ENCODE data around the gene TNFRSF1A. TPM values are rescaled to one million over a fixed set of nuclear protein-coding genes. Genes with fewer than 3 reads are reported as not detected.

Gene TNFRSF1A
- total RNA-seq, 1 donor = 75.2 TPM

- H3K4me3 ChIP-seq (ENCODE audit: low read length) = no peak overlapping the region
- no peaks in the 10 kb centered on the region for H3K27me3 ChIP-seq (ENCODE audit: insufficient read depth, low read length)
- no peaks in the 10 kb centered on the region for H3K9me3 ChIP-seq (ENCODE audit: low read depth, low read length)
- peaks cover 66% of the 10 kb centered on the region for H3K4me1 ChIP-seq (ENCODE audit: insufficient read depth, low read length)
Observed at GRCh38 chr12:6376870-6377666, 35.2 kb upstream of the TNFRSF1A start.

GRCh38 chr12:6376079-6376869, 34.4 kb upstream of the TNFRSF1A start:
- Histone ChIP-seq H3K4me1 (ENCODE audit: insufficient read depth, low read length) (peaks cover 67% of the 10 kb centered on the region), H3K27me3 (ENCODE audit: insufficient read depth, low read length) (no peaks in the 10 kb centered on the region), H3K9me3 (ENCODE audit: low read depth, low read length) (no peaks in the 10 kb centered on the region), H3K4me3 (ENCODE audit: low read length) (no peak overlapping the region)

DNA sequence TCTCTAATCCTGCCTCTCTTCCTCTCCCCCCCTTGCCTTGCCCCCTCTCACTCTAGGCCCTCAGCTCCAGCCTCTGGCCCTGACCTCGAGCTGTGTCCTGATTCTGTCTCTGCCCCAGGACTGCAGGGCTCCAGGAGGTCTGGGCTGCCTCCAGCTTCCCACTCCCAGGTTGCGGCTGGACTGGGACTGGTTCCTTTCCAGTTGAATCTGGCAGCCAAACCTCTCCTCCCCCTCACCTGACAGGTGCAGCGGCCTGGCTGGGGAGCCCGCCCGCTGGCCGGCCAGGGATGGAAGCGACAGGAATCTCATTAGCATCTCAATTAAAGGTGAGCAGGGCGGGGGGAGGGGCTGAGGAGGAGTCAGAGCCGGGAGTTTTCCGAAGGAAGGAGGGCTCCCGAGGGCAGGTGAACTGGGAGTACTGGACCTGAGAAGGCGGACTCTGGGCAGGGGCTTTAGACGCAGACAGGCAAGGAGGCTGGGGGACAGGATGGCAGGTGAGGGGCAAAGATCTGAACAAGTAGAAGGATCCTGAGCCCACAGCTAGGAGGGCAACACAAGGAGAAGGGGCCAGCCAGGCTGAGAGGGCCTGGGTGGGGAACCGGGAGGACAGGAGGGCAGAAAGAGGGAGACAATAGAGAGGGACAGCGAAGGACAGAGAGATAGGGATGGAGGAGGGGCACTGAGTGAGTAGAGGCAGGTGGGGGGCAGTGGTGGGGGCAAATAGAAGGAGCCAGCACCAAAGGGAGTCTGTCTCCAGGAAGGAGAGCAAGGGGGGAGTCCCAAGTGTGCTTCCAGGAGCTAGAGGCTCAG, 33.6 kb upstream of the TNFRSF1A start, which contains the start of gene SCNN1A:
TSS of gene SCNN1A (minus strand) at position 295 of the 810 bp plus-strand sequence. CDS start 780 bp downstream, outside the sequence.
- H3K27me3 ChIP-seq (ENCODE audit: insufficient read depth, low read length) = no peaks in the 10 kb centered on the region
- no peak within 1 kb of the TSS for H3K4me3 ChIP-seq (ENCODE audit: low read length)
- peaks cover 60% of the 10 kb centered on the region for H3K4me1 ChIP-seq (ENCODE audit: insufficient read depth, low read length)

GRCh38 chr12:6374786-6375160, 32.9 kb upstream of the TNFRSF1A start:
- Histone ChIP-seq H3K9me3 (ENCODE audit: low read depth, low read length) (no peaks in the 10 kb centered on the region), H3K4me3 (ENCODE audit: low read length) (no peak overlapping the region), H3K4me1 (ENCODE audit: insufficient read depth, low read length) (peaks cover 53% of the 10 kb centered on the region)

More for the DNA sequence above, 33.6 kb upstream of the TNFRSF1A start, which contains the start of gene SCNN1A:
- no peaks in the 10 kb centered on the region for H3K9me3 ChIP-seq (ENCODE audit: low read depth, low read length)

DNA sequence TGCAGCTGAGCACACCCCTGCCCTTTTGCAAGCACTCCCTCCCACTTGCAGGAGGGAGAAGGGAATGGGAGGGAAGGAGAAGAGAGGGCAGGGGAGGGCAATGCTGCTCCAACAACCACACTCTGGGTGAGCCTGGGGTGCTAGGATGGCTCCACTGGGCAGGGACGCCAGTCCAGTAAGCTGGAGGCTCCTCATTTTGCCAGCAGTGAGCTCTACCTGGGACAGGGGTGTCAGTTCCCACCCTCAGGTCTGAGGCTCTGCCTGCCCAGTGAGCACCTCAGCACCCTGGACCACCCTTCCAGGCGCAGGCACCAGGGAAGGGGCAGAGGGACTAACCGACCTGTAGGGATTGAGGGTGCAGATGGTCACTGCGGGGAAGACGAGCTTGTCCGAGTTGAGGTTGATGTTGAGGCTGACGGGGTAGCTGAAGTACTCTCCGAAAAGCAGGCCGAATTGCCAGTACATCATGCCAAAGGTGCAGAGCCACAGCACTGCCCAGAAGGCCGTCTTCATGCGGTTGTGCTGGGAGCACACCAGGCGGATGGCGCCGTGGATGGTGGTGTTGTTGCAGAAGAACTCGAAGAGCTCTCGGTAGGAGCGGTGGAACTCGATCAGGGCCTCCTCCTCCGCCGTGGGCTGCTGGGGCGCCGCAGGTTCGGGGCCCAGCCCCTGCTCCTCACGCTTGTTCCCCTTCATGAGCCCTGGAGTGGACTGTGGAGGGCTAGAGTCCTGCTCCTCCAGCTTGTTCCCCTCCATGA, 32.3 kb upstream of the TNFRSF1A start:
- no peak overlapping the region for H3K4me3 ChIP-seq (ENCODE audit: low read length)
- no peaks in the 10 kb centered on the region for H3K27me3 ChIP-seq (ENCODE audit: insufficient read depth, low read length)
- peaks cover 49% of the 10 kb centered on the region for H3K4me1 ChIP-seq (ENCODE audit: insufficient read depth, low read length)
- H3K9me3 ChIP-seq (ENCODE audit: low read depth, low read length) = no peaks in the 10 kb centered on the region

More at GRCh38 chr12:6374786-6375160, 32.9 kb upstream of the TNFRSF1A start:
- no peaks in the 10 kb centered on the region for H3K27me3 ChIP-seq (ENCODE audit: insufficient read depth, low read length)

DNA sequence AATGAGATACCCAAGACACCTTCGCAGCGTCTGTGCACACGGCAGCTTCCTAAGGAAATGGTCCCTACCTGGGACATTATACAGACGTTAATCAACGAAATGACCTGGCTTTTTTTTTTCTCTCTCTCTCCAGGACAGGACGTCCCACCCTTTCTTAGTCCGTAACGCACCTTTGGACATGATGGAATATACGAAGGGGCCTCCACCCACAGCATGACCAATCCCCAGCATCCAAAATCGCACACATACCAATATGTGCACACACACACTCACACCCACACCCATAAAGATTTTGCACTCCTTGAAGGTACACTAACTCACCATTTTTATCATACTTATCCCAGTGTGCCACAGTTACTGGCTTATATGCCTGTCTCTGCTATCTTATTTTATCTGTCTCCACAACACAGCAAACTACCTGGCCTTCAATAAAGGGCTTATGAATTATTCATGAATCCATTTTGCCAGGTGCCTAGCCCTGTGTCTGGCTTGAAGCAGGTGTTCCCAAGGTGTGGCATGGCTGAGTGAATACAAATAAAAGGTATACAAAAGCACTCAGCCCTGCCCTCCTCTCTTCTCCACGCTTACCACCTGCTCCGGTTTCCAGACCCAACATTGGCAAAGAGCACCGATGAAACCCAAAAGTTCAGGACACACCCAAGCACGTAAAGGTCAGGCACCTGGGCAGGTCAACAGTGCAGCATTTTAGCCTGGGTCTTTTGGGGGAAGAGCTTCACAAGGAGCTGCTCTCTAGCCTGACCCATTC, 31.3 kb upstream of the TNFRSF1A start:
- H3K4me3 ChIP-seq (ENCODE audit: low read length) = no peak overlapping the region
- peaks cover 49% of the 10 kb centered on the region for H3K4me1 ChIP-seq (ENCODE audit: insufficient read depth, low read length)
- no peaks in the 10 kb centered on the region for H3K9me3 ChIP-seq (ENCODE audit: low read depth, low read length)
- no peaks in the 10 kb centered on the region for H3K27me3 ChIP-seq (ENCODE audit: insufficient read depth, low read length)

DNA sequence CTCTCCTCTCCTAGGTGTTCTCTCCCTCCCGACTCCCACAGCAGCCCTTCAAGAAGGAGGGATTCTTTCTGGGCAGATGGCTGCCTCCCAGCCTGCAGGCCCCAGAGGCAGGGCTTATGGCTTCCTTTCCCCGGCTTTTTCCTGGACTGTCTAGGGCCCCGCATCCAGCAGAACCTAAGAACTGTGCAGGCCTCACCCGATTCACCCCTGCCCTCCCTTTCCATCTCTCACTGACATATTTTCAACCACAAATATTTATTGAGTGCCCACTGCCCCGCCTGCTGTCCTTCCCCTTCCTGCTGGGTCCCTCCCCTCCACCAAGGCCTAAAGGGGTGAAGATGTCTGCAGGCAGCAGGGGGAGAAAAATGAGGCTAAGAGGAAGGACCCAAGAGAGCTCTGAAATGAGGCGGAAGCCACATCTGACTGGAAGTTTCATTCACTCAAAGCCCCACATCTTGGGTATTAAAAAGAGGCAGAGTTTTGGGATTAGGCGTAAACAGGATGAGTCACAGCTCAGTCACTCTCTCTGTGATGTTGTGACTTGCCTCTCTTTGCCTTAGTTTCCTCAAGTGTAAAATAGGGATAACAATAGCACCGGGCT, 30.6 kb upstream of the TNFRSF1A start:
- H3K4me3 ChIP-seq (ENCODE audit: low read length) = no peak overlapping the region
- H3K4me1 ChIP-seq (ENCODE audit: insufficient read depth, low read length) = peaks cover 50% of the 10 kb centered on the region
- H3K9me3 ChIP-seq (ENCODE audit: low read depth, low read length) = no peaks in the 10 kb centered on the region
- H3K27me3 ChIP-seq (ENCODE audit: insufficient read depth, low read length) = no peaks in the 10 kb centered on the region

- no peaks in the 10 kb centered on the region for H3K9me3 ChIP-seq (ENCODE audit: low read depth, low read length)
- no peak overlapping the region for H3K4me3 ChIP-seq (ENCODE audit: low read length)
- no peaks in the 10 kb centered on the region for H3K27me3 ChIP-seq (ENCODE audit: insufficient read depth, low read length)
- H3K4me1 ChIP-seq (ENCODE audit: insufficient read depth, low read length) = peaks cover 45% of the 10 kb centered on the region
Observed at GRCh38 chr12:6370994-6371754, 29.3 kb upstream of the TNFRSF1A start.

DNA sequence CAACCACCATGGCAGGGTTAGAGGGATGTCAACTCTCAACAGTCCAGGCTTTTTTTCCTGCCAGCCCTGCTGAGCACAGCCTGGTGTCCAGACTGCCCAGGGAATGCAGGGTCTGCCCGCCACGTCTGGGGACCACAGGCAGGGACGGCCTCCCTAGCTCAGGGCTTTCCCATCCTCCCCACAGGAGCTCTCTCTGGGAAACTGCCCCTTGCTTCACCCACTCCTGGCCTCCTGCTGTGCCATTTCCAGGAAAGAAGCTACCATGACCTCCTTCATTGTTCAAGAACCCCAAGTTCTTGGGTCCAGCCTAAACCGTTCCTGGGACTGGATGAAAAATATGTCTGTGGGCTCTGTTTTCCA, 28.7 kb upstream of the TNFRSF1A start:
- H3K27me3 ChIP-seq (ENCODE audit: insufficient read depth, low read length) = no peaks in the 10 kb centered on the region
- peaks cover 41% of the 10 kb centered on the region for H3K4me1 ChIP-seq (ENCODE audit: insufficient read depth, low read length)
- H3K9me3 ChIP-seq (ENCODE audit: low read depth, low read length) = no peaks in the 10 kb centered on the region
- no peak overlapping the region for H3K4me3 ChIP-seq (ENCODE audit: low read length)

DNA sequence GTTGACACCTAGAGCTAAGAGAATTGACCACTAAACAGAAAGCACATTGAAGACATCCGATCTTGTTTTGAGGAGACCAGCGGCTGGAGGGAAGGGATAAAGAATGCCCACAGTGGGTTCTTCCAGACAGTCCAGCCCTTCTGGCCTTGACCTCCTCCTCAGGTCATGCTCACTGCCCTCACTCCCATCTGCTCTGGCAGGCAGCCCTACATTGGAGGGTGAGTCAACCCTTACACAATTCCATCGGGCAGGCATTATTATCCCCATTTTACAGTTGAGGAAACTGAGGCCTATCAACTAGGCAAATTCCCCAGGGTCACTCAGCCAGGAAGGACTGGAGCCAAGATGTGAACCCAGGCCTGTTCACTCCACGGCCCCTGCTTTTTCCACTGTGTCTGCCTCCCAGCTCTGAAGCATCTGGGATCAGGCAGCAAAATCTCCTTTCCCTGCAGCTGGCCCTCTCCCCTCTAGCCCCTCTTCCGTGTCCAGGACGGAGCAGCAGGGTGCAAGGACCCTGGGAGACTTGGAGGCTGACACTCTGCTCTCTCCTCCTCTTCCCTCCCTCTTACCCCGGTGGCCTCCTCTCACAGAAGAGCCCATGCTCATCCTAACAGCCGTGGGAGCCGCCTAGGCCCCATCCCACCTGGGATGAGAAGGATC, 28.2 kb upstream of the TNFRSF1A start:
- no peaks in the 10 kb centered on the region for H3K9me3 ChIP-seq (ENCODE audit: low read depth, low read length)
- no peak overlapping the region for H3K4me3 ChIP-seq (ENCODE audit: low read length)
- peaks cover 41% of the 10 kb centered on the region for H3K4me1 ChIP-seq (ENCODE audit: insufficient read depth, low read length)
- no peaks in the 10 kb centered on the region for H3K27me3 ChIP-seq (ENCODE audit: insufficient read depth, low read length)

GRCh38 chr12:6368906-6369525, 27.1 kb upstream of the TNFRSF1A start:
- H3K9me3 ChIP-seq (ENCODE audit: low read depth, low read length) = no peaks in the 10 kb centered on the region
- no peaks in the 10 kb centered on the region for H3K27me3 ChIP-seq (ENCODE audit: insufficient read depth, low read length)
- no peak overlapping the region for H3K4me3 ChIP-seq (ENCODE audit: low read length)
- H3K4me1 ChIP-seq (ENCODE audit: insufficient read depth, low read length) = peaks cover 45% of the 10 kb centered on the region

All from mononuclear cell (primary cell).